ENCODE results near the gene LRRC45. TPM values are rescaled to one million over a fixed set of nuclear protein-coding genes. Genes with fewer than 3 reads are reported as not detected.

The LRRC45 gene
- total RNA-seq, 1 experiment from 2014 or later = 40.1 TPM

DNA sequence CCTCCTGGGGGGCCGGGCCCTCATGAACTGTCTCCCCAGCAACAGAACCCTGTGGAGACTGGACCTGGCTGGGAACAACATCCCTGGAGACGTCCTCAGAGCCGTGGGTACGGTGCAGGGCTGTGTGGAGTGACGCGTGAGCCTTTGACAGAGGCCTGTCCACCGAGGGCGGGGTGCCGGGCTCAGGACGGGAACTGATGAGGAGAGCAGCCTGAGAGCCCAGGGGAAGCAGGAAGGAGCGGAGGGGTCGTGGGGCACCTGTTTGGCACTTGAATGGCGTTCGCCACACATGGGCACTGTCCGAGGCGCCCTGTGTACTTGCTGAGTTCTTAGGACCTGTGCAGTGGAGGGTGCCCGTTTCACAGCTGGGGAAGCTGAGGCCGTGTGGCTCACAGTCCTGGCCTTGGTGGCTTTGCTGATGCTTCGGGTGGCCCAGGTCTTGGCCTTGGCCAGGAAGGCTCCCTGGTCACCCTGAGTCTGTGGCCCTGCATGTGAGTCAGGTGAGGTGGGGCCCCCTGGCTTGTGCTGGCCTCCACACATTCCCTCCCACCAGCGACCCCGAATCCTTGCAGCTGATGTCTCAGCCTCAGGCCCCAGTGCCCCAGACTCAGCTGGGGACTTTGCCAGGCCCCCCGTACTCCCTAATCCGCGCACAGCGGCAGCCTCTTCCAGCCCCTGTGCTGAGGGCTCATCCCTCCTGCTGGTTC is 2.4 kb downstream of the LRRC45 start:
- no peak overlapping the region; the same call in 1 of the 2 replicates for H3K27ac ChIP-seq (ENCODE audit: low read depth, low read length)
- intact Hi-C loops (cut with micrococcal nuclease) = no loop called here
- BruUV-seq (replicated peaks) = no TSS peak
- H3K36me3 ChIP-seq (ENCODE audit: control insufficient read depth in 1 of 2, insufficient read depth in 2 of 2, low read length in 2 of 2) = no peaks in the 10 kb centered on the region; a peak in 1 of 4 replicates
- H2AFZ ChIP-seq (ENCODE audit: low read depth, low read length, poor library complexity, severe bottlenecking) = no peak overlapping the region
- H3K79me2 ChIP-seq (ENCODE audit: insufficient read depth, low read length) = peaks cover 34% of the 10 kb centered on the region
- POLR2A ChIA-PET = no interaction called here
- H3K27me3 ChIP-seq (ENCODE audit: insufficient read depth, low read length) = no peaks in the 10 kb centered on the region
- H3K9me3 ChIP-seq (ENCODE audit: control insufficient read depth in 1 of 2, insufficient read depth in 1 of 2, low read depth in 1 of 2, low read length in 2 of 2) = no peaks in the 10 kb centered on the region
- TF ChIP-seq EGR1 (IDR thresholded peaks at IDR 0.05; ENCODE audit: low read depth) (no peak), EZH2phosphoT487 (IDR thresholded peaks at IDR 0.05; ENCODE audit: borderline replicate concordance) (no peak), CEBPB (IDR thresholded peaks at IDR 0.05; ENCODE audit: low read depth) (no peak), POLR2A (IDR thresholded peaks at IDR 0.05; ENCODE audit: borderline replicate concordance, extremely low read depth, insufficient read depth, insufficient read length) (no peak), ZNF274 (IDR thresholded peaks at IDR 0.05; ENCODE audit: low read depth, low read length) (no peak), RAD21 (IDR thresholded peaks at IDR 0.05; ENCODE audit: low read depth) (no peak), POLR2AphosphoS5 (IDR thresholded peaks at IDR 0.05; ENCODE audit: low read depth, low read length) (no peak), FOSL1 (IDR thresholded peaks at IDR 0.05; ENCODE audit: low read depth) (no peak), SIN3A (IDR thresholded peaks at IDR 0.05; ENCODE audit: low read depth) (no peak), CBX3 (IDR thresholded peaks at IDR 0.05; ENCODE audit: low read depth) (no peak), ELF1 (IDR thresholded peaks at IDR 0.05; ENCODE audit: borderline replicate concordance, low read depth) (no peak), TCF7L2 (IDR thresholded peaks at IDR 0.05; ENCODE audit: borderline replicate concordance, extremely low read depth, insufficient read depth, insufficient read length) (no peak), EZH2 (IDR thresholded peaks at IDR 0.05) (no peak), JUND (IDR thresholded peaks at IDR 0.05) (no peak)
- TF ChIP-seq, protein P1, sequence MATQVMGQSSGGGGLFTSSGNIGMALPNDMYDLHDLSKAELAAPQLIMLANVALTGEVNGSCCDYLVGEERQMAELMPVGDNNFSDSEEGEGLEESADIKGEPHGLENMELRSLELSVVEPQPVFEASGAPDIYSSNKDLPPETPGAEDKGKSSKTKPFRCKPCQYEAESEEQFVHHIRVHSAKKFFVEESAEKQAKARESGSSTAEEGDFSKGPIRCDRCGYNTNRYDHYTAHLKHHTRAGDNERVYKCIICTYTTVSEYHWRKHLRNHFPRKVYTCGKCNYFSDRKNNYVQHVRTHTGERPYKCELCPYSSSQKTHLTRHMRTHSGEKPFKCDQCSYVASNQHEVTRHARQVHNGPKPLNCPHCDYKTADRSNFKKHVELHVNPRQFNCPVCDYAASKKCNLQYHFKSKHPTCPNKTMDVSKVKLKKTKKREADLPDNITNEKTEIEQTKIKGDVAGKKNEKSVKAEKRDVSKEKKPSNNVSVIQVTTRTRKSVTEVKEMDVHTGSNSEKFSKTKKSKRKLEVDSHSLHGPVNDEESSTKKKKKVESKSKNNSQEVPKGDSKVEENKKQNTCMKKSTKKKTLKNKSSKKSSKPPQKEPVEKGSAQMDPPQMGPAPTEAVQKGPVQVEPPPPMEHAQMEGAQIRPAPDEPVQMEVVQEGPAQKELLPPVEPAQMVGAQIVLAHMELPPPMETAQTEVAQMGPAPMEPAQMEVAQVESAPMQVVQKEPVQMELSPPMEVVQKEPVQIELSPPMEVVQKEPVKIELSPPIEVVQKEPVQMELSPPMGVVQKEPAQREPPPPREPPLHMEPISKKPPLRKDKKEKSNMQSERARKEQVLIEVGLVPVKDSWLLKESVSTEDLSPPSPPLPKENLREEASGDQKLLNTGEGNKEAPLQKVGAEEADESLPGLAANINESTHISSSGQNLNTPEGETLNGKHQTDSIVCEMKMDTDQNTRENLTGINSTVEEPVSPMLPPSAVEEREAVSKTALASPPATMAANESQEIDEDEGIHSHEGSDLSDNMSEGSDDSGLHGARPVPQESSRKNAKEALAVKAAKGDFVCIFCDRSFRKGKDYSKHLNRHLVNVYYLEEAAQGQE (IDR thresholded peaks at IDR 0.05; ENCODE audit: low read depth) = no peak
- TF ChIP-seq, protein P2, sequence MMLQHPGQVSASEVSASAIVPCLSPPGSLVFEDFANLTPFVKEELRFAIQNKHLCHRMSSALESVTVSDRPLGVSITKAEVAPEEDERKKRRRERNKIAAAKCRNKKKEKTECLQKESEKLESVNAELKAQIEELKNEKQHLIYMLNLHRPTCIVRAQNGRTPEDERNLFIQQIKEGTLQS (IDR thresholded peaks at IDR 0.05) = no peak
- TF ChIP-seq, protein P3, sequence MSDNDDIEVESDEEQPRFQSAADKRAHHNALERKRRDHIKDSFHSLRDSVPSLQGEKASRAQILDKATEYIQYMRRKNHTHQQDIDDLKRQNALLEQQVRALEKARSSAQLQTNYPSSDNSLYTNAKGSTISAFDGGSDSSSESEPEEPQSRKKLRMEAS (IDR thresholded peaks at IDR 0.05) = no peak
- TF ChIP-seq, protein P4, sequence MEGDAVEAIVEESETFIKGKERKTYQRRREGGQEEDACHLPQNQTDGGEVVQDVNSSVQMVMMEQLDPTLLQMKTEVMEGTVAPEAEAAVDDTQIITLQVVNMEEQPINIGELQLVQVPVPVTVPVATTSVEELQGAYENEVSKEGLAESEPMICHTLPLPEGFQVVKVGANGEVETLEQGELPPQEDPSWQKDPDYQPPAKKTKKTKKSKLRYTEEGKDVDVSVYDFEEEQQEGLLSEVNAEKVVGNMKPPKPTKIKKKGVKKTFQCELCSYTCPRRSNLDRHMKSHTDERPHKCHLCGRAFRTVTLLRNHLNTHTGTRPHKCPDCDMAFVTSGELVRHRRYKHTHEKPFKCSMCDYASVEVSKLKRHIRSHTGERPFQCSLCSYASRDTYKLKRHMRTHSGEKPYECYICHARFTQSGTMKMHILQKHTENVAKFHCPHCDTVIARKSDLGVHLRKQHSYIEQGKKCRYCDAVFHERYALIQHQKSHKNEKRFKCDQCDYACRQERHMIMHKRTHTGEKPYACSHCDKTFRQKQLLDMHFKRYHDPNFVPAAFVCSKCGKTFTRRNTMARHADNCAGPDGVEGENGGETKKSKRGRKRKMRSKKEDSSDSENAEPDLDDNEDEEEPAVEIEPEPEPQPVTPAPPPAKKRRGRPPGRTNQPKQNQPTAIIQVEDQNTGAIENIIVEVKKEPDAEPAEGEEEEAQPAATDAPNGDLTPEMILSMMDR (IDR thresholded peaks at IDR 0.05 in 2 of 3, conservative IDR thresholded peaks at IDR 0.05 in 1 of 3; ENCODE audit: borderline replicate concordance in 1 of 3, insufficient read depth in 1 of 3, low read depth in 2 of 3, low read length in 2 of 3) = no peak
- H3K4me3 ChIP-seq (replicated peaks in 1 of 2; ENCODE audit: low read depth in 1 of 2, low read length in 2 of 2) = no peak overlapping the region
- H3K9me2 ChIP-seq (ENCODE audit: insufficient read depth) = no peaks in the 10 kb centered on the region
- no peak overlapping the region for H3K9ac ChIP-seq (ENCODE audit: low read length)
- H3K4me1 ChIP-seq (ENCODE audit: control insufficient read depth in 1 of 2, insufficient read depth in 2 of 2, low read length in 2 of 2) = peaks cover 11 to 33% of the 10 kb centered on the region in 2 experiments
- no peak for DNase-seq (ENCODE audit: low read depth, low spot score)
- H4K20me1 ChIP-seq (ENCODE audit: insufficient read depth) = peaks cover 4% of the 10 kb centered on the region; the same call in 1 of the 2 replicates
- ATAC-seq = no peak
- CTCF ChIA-PET = no interaction called here
- RAD21 ChIA-PET (ENCODE audit: low non-redundant PET in 1 of 2, low total read pairs in 2 of 2, uncharacterized antibody in 2 of 2, unreplicated experiment in 2 of 2) = no interaction called here
- no peak overlapping the region for H3K4me2 ChIP-seq (ENCODE audit: low read length)
